Neural cell (in vitro differentiated cells): ENCODE results near the gene SIX5.

Experiments
- CTCF ChIP-seq: fragments of 450-650 bp; IDR thresholded peaks from 2 replicates; pipeline ENCODE4 v1.5.1; 2014; ENCODE audit warnings: antibody characterized with exemption, mild to moderate bottlenecking, moderate library complexity; ENCODE audit not compliant: poor library complexity, severe bottlenecking
- EZH2 ChIP-seq: fragments of 200-600, 300-800 bp; shearing (Covaris generic), sonication (generic); IDR thresholded peaks from 2 replicates; pipeline ENCODE4 v1.6.1; 2014; ENCODE audit warnings: antibody characterized with exemption, low read length, borderline replicate concordance, mild to moderate bottlenecking; ENCODE audit not compliant: insufficient read depth, poor library complexity, severe bottlenecking
- POLR2AphosphoS5 ChIP-seq: IDR thresholded peaks from 2 replicates; pipeline ENCODE4 v1.6.1; 2012

GRCh38 chr19:45812297-45812696, 43.2 kb upstream of the SIX5 start:
- TF ChIP-seq CTCF: no peak
- no peak for TF ChIP-seq POLR2AphosphoS5
- no peak for TF ChIP-seq EZH2
